Spleen (tissue), 11 donors: ENCODE data around the gene SH3BGRL2. TPM values are rescaled to one million over a fixed set of nuclear protein-coding genes. Genes with fewer than 3 reads are reported as not detected.

ENCODE experiments used
- DNase-seq: peaks from one replicate; pipeline ENCODE4 v3.0.0-alpha.2; 2020
- H3K27ac ChIP-seq, 8 donors: fragments of 200-600 bp; sonication (generic) in 7 of 8; 1 replicate in 4 of 8; 2 replicates in 4 of 8; pipeline versions ENCODE4 v1.5.0 to v1.8.0; 2016 to 2021; ENCODE audit warnings: inconsistent platforms in 4 of 8, mild to moderate bottlenecking in 4 of 8, moderate library complexity in 1 of 8
- H3K27me3 ChIP-seq, 7 donors: fragments of 200-600 bp; sonication (generic) in 6 of 7; replicated peaks in 1 of 7; 1 replicate in 4 of 7; 2 replicates in 3 of 7; pipeline versions ENCODE4 v1.5.0 to v1.8.0; 2016 to 2021; ENCODE audit warnings: inconsistent platforms in 3 of 7, mild to moderate bottlenecking in 1 of 7
- H3K36me3 ChIP-seq, 6 donors: fragments of 200-600 bp; sonication (generic) in 5 of 6; 1 replicate in 4 of 6; 2 replicates in 2 of 6; pipeline versions ENCODE4 v1.5.0 to v1.8.0; 2016 to 2021; ENCODE audit warnings: inconsistent platforms in 2 of 6
- H3K4me1 ChIP-seq, 6 donors: fragments of 200-600 bp; sonication (generic) in 5 of 6; 1 replicate in 3 of 6; 2 replicates in 3 of 6; pipeline versions ENCODE4 v1.5.0 to v1.8.0; 2016 to 2021; ENCODE audit warnings: inconsistent platforms in 3 of 6
- H3K4me3 ChIP-seq, 8 donors: fragments of 200-600 bp; sonication (generic) in 7 of 8; 1 replicate in 4 of 8; 2 replicates in 4 of 8; pipeline versions ENCODE4 v1.5.0 to v1.8.0; 2016 to 2021; ENCODE audit warnings: inconsistent platforms in 4 of 8, mild to moderate bottlenecking in 4 of 8, moderate library complexity in 2 of 8
- H3K9me3 ChIP-seq, 8 donors: fragments of 200-600 bp; sonication (generic) in 7 of 8; 1 replicate in 4 of 8; 2 replicates in 4 of 8; pipeline versions ENCODE4 v1.5.0 to v1.8.0; 2016 to 2021; ENCODE audit warnings: inconsistent platforms in 4 of 8
- POLR2A ChIP-seq, 3 donors: fragments of 450-650 bp; IDR thresholded peaks; one replicate each; pipeline ENCODE4 v1.5.1; 2017; ENCODE audit warnings: antibody characterized with exemption in 3 of 3, mild to moderate bottlenecking in 1 of 3
- POLR2AphosphoS5 ChIP-seq, 3 donors: sonication (generic); formaldehyde crosslinking; IDR thresholded peaks; one replicate each; pipeline ENCODE4 v1.5.1; 2017; ENCODE audit warnings: antibody characterized with exemption in 3 of 3
- WGBS, 5 donors: extraction: QIAGEN DNeasy Blood & Tissue Kit in 3 of 5; methylation state at CpG; one replicate each; pipeline versions ENCODE4 v1.1.5 to v1.1.7; 2013 to 2018; 5-methylcytosine and 5-hydroxymethylcytosine counted together
- intact Hi-C: fragments of 100-400 bp; cut with DNase I; formaldehyde crosslinking; loops from one replicate; pipeline ENCODE4 v1.15.0; 2023; ENCODE audit warnings: low total_unique reads
- polyA plus RNA-seq, 3 donors: library from polyadenylated mRNA; stranded (reverse); fragments of 200-250 nt; gene quantifications; one replicate each; pipeline ENCODE4 v1.2.1, GENCODE V29; 2013
- total RNA-seq, 7 donors: library from RNA; depleted of rRNA in 3 of 7; stranded (reverse); fragments of >200 nt in 3 of 7; fragmentation: NEBNext Ultra II Directional in 4 of 7; extraction: Animal tissue kit (Norgen Biotek cat#: 25700) in 4 of 7; gene quantifications; one replicate each; pipeline versions ENCODE4 v1.1.0 to v1.2.1, GENCODE V29; 2016 to 2021
- TF ChIP-seq, protein P1 (sequence below), 11 experiments: fragments of 200-600 bp in 7 of 11; fragments of 450-650 bp in 4 of 11; sonication (generic) in 4 of 11; IDR thresholded peaks in 8 of 11; conservative IDR thresholded peaks in 3 of 11; 1 replicate in 7 of 11; 2 replicates in 4 of 11; pipeline versions ENCODE4 v1.4.0 to v1.8.0; 2016 to 2021; ENCODE audit warnings: antibody characterized with exemption in 11 of 11, inconsistent platforms in 4 of 11, mild to moderate bottlenecking in 1 of 11
- donor health status: healthy with polysubstance abuse.
- donor health status: DM: no; HTN: no; CAD: no; lungs with moderate emphysema.
- donor health status: DM: no; HTN: no; CAD: no.
- donor health status: Bipolar disorder and iron deficiency.
- donor health status: healthy.
- donor health status: DM: no; HTN: no; CAD: no.
- donor health status: DM: yes; HTN: yes; CAD: no.

Gene SH3BGRL2
- total and polyA plus RNA-seq, 10 donors, result 1.8 to 24.6 (median 10.9) TPM

GRCh38 chr6:79706527-79706926, 75.4 kb downstream of the SH3BGRL2 start:
- Histone ChIP-seq H3K4me1 (no peaks in the 10 kb centered on the region), H3K27ac (no peak overlapping the region), H3K36me3 (no peaks in the 10 kb centered on the region), H3K9me3 (no peaks in the 10 kb centered on the region), H3K27me3 (no peaks in the 10 kb centered on the region), H3K4me3 (no peak overlapping the region)
- intact Hi-C loops, result no loop called here
- no peak for DNase-seq
- TF ChIP-seq POLR2AphosphoS5 (IDR thresholded peaks at IDR 0.05) (no peak), POLR2A (IDR thresholded peaks at IDR 0.05) (no peak)
- TF ChIP-seq, protein P1, sequence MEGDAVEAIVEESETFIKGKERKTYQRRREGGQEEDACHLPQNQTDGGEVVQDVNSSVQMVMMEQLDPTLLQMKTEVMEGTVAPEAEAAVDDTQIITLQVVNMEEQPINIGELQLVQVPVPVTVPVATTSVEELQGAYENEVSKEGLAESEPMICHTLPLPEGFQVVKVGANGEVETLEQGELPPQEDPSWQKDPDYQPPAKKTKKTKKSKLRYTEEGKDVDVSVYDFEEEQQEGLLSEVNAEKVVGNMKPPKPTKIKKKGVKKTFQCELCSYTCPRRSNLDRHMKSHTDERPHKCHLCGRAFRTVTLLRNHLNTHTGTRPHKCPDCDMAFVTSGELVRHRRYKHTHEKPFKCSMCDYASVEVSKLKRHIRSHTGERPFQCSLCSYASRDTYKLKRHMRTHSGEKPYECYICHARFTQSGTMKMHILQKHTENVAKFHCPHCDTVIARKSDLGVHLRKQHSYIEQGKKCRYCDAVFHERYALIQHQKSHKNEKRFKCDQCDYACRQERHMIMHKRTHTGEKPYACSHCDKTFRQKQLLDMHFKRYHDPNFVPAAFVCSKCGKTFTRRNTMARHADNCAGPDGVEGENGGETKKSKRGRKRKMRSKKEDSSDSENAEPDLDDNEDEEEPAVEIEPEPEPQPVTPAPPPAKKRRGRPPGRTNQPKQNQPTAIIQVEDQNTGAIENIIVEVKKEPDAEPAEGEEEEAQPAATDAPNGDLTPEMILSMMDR (IDR thresholded peaks at IDR 0.05 in 8 of 11, conservative IDR thresholded peaks at IDR 0.05 in 3 of 11), result no peak
- 74 to 87% (median 82%) methylated on average over 3 of the region's 3 CpGs for WGBS, 5 donors

DNA sequence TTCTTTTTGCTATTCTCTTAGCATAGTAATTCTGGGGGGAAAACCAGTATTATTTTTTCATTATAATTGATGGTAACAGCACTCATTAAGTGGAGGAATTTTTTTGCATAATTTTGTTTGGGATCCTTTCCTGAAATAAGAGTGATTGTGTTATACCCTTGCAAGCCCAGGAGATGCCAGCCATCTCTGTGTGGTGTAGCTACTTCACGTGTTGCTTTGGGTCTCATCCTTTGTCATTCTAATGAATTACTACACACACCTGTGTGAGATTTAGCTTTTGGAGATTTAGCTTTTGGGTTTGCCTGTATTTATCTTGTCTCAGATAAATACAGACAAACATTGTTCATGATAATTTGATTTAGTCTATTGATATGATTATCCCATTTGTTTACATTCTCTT, 76.5 kb downstream of the SH3BGRL2 start:
- no peaks in the 10 kb centered on the region for H3K9me3 ChIP-seq
- no peak for DNase-seq
- no peaks in the 10 kb centered on the region for H3K36me3 ChIP-seq
- H3K27me3 ChIP-seq, result no peaks in the 10 kb centered on the region
- WGBS, 5 donors, result 84 to 97% (median 92%) methylated on average over 1 of the region's 1 CpG
- TF ChIP-seq POLR2A (IDR thresholded peaks at IDR 0.05) (no peak), POLR2AphosphoS5 (IDR thresholded peaks at IDR 0.05) (no peak)
- TF ChIP-seq, protein P1 (IDR thresholded peaks at IDR 0.05 in 8 of 11, conservative IDR thresholded peaks at IDR 0.05 in 3 of 11), result no peak
- no peak overlapping the region for H3K4me3 ChIP-seq
- no peaks in the 10 kb centered on the region for H3K4me1 ChIP-seq
- intact Hi-C loops, result no loop called here
- H3K27ac ChIP-seq, result no peak overlapping the region

DNA sequence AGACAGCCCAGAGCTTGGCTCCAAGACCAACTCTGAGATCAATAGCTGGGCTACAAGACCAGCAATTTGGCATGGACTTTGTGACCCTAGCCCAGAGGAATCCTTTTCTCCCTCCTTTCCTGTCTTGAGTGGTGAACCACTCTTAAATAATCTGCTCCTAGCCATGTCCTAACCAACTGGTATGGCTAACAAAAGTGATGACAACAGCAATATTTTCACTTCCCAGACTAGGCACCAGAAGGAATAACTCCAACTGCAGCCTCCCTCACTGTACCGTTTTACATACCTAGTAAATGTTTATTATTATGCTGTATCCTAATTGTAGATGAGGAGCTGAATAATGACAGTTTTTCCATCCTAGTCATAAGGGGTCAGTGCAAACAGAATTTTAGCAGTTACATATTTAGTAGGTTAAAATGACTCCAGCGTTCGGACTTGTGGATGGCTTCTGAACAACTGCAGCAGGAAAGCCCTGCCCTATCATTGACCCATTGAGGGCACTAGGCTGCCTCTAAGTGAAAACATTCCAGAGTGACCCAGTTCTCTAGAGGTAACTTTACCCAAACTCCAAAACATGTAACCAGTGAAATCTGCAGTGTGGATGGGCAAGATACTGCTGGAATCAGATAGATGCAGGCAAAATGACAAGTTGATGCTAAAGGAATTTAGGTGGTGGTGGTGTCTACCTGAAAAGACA, 77.1 kb downstream of the SH3BGRL2 start:
- H3K27me3 ChIP-seq, result no peaks in the 10 kb centered on the region
- H3K4me3 ChIP-seq, result no peak overlapping the region
- 79 to 89% (median 84%) methylated on average over 3 of the region's 3 CpGs for WGBS, 5 donors
- no peak for DNase-seq
- no peaks in the 10 kb centered on the region for H3K4me1 ChIP-seq
- TF ChIP-seq, protein P1 (IDR thresholded peaks at IDR 0.05 in 8 of 11, conservative IDR thresholded peaks at IDR 0.05 in 3 of 11), result no peak
- TF ChIP-seq POLR2A (IDR thresholded peaks at IDR 0.05) (no peak), POLR2AphosphoS5 (IDR thresholded peaks at IDR 0.05) (no peak)
- no peaks in the 10 kb centered on the region for H3K9me3 ChIP-seq
- intact Hi-C loops, result no loop called here
- no peaks in the 10 kb centered on the region for H3K36me3 ChIP-seq
- H3K27ac ChIP-seq, result no peak overlapping the region

DNA sequence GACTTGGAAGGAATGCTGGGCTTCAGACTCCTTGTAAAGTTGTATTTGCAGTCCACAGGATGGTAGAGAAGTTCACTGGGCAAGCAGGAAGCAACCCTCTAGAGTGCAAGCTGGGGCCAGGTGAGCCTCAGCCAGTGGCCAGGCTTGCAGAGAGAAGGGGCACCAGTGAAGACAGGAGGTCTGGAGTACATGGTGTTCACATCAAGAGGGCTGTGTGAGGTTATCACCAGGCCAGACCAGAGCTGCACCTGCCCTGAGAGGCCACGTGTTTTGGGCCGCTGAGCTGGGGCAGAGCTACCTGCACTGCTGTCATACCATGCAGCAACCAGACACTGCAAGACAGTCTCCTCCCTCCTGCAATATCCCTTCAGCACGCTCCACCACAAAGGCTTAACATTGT, 79.0 kb downstream of the SH3BGRL2 start:
- H3K36me3 ChIP-seq, result no peaks in the 10 kb centered on the region
- no peaks in the 10 kb centered on the region for H3K4me1 ChIP-seq
- intact Hi-C loops, result no loop called here
- peaks cover 0 to 9% (median 0%) of the 10 kb centered on the region in 7 donors for H3K27me3 ChIP-seq
- no peak overlapping the region for H3K27ac ChIP-seq
- no peak for TF ChIP-seq POLR2AphosphoS5 (IDR thresholded peaks at IDR 0.05)
- no peak for TF ChIP-seq POLR2A (IDR thresholded peaks at IDR 0.05)
- TF ChIP-seq, protein P1 (IDR thresholded peaks at IDR 0.05 in 8 of 11, conservative IDR thresholded peaks at IDR 0.05 in 3 of 11), result no peak
- DNase-seq, result no peak
- H3K9me3 ChIP-seq, result no peaks in the 10 kb centered on the region
- 70 to 84% (median 82%) methylated on average over 3 of the region's 3 CpGs for WGBS, 5 donors
- H3K4me3 ChIP-seq, result no peak overlapping the region
